ENCODE measurements around the gene TMEM117. TPM values are rescaled to one million over a fixed set of nuclear protein-coding genes. Genes with fewer than 3 reads are reported as not detected.

Gene TMEM117
- total and polyA plus RNA-seq, 2 donors (not counting 3 experiments of a cell fraction or from before 2014, with no cell fraction given): 1.2 to 3.8 TPM

DNA sequence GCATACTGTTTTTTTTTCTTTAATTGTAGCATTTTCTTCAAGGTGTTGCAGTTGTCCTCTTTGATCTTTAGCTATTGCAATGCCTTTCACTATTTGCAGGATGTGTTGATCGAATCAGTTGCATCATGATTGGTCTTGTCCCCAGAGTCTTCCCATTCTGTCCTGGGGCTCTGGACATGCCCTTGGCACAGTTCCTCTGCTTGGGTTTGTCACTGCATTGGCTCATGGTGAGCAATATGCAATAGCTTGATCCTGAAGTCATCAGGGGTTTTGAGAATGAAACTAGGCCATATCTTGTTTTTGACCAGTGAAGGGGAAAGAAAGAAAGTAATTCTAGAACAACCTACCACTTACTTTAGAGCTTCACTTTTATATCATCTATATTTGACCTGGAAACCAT is 281.5 kb downstream of the TMEM117 start:
- Histone ChIP-seq H3K79me2 (ENCODE audit: control insufficient read depth, insufficient read depth, low read length) (no peaks in the 10 kb centered on the region), H4K20me1 (replicated peaks; ENCODE audit: control insufficient read depth, extremely low read depth, insufficient read depth, low read length) (no peaks in the 10 kb centered on the region), H3K4me2 (ENCODE audit: insufficient read depth, low read length) (no peak overlapping the region), H3K9me1 (replicated peaks; ENCODE audit: control insufficient read depth, extremely low read depth, insufficient read depth, low read length) (no peaks in the 10 kb centered on the region), H3K27ac (ENCODE audit: insufficient read depth, low read depth, low read length) (no peak overlapping the region), H3K9ac (replicated peaks; ENCODE audit: extremely low read depth, insufficient read depth, low read length) (no peak overlapping the region), H3K9me3 (replicated peaks; ENCODE audit: control insufficient read depth, insufficient read depth, low read length) (no peaks in the 10 kb centered on the region), H2AFZ (ENCODE audit: low read depth, low read length) (no peak overlapping the region), H3K36me3 (ENCODE audit: control insufficient read depth in 2 of 2, extremely low read depth in 1 of 2, insufficient read depth in 2 of 2, low read length in 2 of 2) (no peaks in the 10 kb centered on the region), H3K4me1 (ENCODE audit: control insufficient read depth, extremely low read depth, insufficient read depth, low read length) (no peaks in the 10 kb centered on the region), H3K4me3 (replicated peaks in 1 of 3; ENCODE audit: insufficient read depth in 1 of 3, low read depth in 1 of 3, low read length in 3 of 3) (no peak overlapping the region), H3K27me3 (ENCODE audit: control insufficient read depth in 2 of 2, insufficient read depth in 2 of 2, low read length in 2 of 2) (no peaks in the 10 kb centered on the region)
- BruUV-seq (replicated peaks): no TSS peak
- FAIRE-seq: no peak
- intact Hi-C loops (cut with micrococcal nuclease): no loop called here
- dilution Hi-C loops (cut with MboI; ENCODE audit: extremely low pct_ligation_motif_present, low sequenced_read_pairs): no loop called here
- TF ChIP-seq EZH2 (IDR thresholded peaks at IDR 0.05; ENCODE audit: borderline replicate concordance, low read depth, low read length, severe bottlenecking) (no peak), MAX (IDR thresholded peaks at IDR 0.05; ENCODE audit: insufficient read depth, insufficient read length) (no peak), FOS (IDR thresholded peaks at IDR 0.05; ENCODE audit: borderline replicate concordance, insufficient read depth, low read length) (no peak), MYC (IDR thresholded peaks at IDR 0.05; ENCODE audit: low read depth, low read length) (no peak), GATA2 (IDR thresholded peaks at IDR 0.05; ENCODE audit: insufficient read depth, insufficient read length, low read depth, low read length) (no peak), JUN (IDR thresholded peaks at IDR 0.05; ENCODE audit: borderline replicate concordance, insufficient read depth, insufficient read length, low read depth) (no peak), POLR2A (IDR thresholded peaks at IDR 0.05; ENCODE audit: low read depth, low read length) (no peak), POLR2AphosphoS5 (IDR thresholded peaks at IDR 0.05; ENCODE audit: insufficient read depth, low read depth, low read length) (no peak)
- TF ChIP-seq, protein P1, sequence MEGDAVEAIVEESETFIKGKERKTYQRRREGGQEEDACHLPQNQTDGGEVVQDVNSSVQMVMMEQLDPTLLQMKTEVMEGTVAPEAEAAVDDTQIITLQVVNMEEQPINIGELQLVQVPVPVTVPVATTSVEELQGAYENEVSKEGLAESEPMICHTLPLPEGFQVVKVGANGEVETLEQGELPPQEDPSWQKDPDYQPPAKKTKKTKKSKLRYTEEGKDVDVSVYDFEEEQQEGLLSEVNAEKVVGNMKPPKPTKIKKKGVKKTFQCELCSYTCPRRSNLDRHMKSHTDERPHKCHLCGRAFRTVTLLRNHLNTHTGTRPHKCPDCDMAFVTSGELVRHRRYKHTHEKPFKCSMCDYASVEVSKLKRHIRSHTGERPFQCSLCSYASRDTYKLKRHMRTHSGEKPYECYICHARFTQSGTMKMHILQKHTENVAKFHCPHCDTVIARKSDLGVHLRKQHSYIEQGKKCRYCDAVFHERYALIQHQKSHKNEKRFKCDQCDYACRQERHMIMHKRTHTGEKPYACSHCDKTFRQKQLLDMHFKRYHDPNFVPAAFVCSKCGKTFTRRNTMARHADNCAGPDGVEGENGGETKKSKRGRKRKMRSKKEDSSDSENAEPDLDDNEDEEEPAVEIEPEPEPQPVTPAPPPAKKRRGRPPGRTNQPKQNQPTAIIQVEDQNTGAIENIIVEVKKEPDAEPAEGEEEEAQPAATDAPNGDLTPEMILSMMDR (IDR thresholded peaks at IDR 0.05; ENCODE audit: extremely low read depth in 1 of 2, insufficient read depth in 1 of 2, low read depth in 1 of 2, low read length in 2 of 2): no peak
- DNase-seq (ENCODE audit: low read depth, low spot score): no peak
- ChIA-PET CTCF (interaction anchor here (1.0 kb wide), 1 partner anchor 21 kb away, joined by 3 read pairs; no protein-coding TSS in a partner anchor), POLR2A (no interaction called here)

Data from endothelial cell of umbilical vein (primary cell).